GM21390 (cell line): ENCODE data around the gene LMX1A.

Experiments
- ATAC-seq: cut with Tn5 transposase; IDR thresholded peaks from one replicate; pipeline ENCODE4 v1.9.1; 2021; ENCODE audit not compliant: unreplicated experiment

The LMX1A gene

GRCh38 chr1:165169729-165170128, 186.8 kb downstream of the LMX1A start:
- no peak for ATAC-seq

- ATAC-seq = no peak
Measured at GRCh38 chr1:165169028-165169427, 187.5 kb downstream of the LMX1A start.

GRCh38 chr1:165168467-165168866, 188.0 kb downstream of the LMX1A start:
- ATAC-seq = no peak

GRCh38 chr1:165162671-165163241, 193.8 kb downstream of the LMX1A start:
- ATAC-seq = no peak

- ATAC-seq = no peak
Measured at GRCh38 chr1:165161130-165161529, 195.4 kb downstream of the LMX1A start.

- no peak for ATAC-seq
Measured at GRCh38 chr1:165153182-165153581, 203.3 kb downstream of the LMX1A start.

- ATAC-seq = no peak
Measured at GRCh38 chr1:165152727-165153126, 203.8 kb downstream of the LMX1A start.

- ATAC-seq = no peak
Measured at GRCh38 chr1:165152109-165152508, 204.4 kb downstream of the LMX1A start.
